NB4 (cell line): ENCODE measurements around the gene DZIP1.

Experiments
- DNase-seq: peaks from one replicate; pipeline ENCODE4 v3.0.0; 2010; ENCODE audit warnings: low read depth
- H3K4me3 ChIP-seq: one replicate; pipeline ENCODE4 v1.5.1; 2011; ENCODE audit warnings: mild to moderate bottlenecking, low read depth, low read length, moderate library complexity
- MYC ChIP-seq: IDR thresholded peaks from 2 replicates; pipeline ENCODE4 v1.6.1; 2011; ENCODE audit warnings: low read depth, low read length
- POLR2A ChIP-seq: IDR thresholded peaks from 2 replicates; pipeline ENCODE4 v1.6.1; 2011; ENCODE audit warnings: mild to moderate bottlenecking; ENCODE audit not compliant: insufficient read length; ENCODE audit errors: extremely low read depth
- TF ChIP-seq, protein P1 (sequence below): IDR thresholded peaks from one replicate; pipeline ENCODE4 v1.5.1; 2012; ENCODE audit warnings: low read depth, low read length
- TF ChIP-seq, protein P2 (sequence below): IDR thresholded peaks from 2 replicates; pipeline ENCODE4 v1.6.1; 2011; ENCODE audit warnings: low read depth, low read length

Gene DZIP1

DNA sequence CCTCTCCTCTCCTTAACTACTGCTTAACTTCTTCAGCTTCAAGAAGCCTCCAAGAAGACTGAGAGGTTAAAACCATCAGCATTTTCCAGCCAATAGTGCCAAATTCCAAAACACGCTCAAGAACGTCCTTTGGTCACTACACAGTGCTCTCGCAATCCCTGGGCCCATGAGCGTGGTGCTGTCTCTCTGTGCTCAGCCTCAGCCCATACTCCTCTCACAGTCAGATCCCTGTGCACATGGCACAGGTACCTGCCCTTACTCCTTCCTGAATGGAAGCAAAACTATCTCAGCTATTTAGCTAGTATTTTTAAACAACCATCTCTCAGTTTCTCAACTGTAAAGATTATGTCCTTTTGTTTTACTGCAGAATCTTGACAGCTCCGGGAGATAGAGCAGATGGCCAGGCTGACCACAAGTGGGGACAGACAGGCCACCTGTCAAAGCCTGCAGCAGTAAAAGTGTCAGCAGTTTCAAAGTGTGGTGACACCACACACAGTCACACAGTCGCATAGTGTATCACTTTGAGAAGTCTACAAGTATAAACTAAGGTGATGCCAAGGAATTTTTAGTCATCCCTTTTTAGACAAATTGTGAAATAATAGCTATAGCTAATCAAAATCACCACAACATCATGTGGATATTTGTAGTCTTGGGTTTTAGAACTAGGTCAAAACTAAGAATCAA lies 35.7 kb downstream of the DZIP1 start:
- H3K4me3 ChIP-seq: no peak overlapping the region
- TF ChIP-seq MYC (no peak), POLR2A (no peak)
- TF ChIP-seq, protein P1, sequence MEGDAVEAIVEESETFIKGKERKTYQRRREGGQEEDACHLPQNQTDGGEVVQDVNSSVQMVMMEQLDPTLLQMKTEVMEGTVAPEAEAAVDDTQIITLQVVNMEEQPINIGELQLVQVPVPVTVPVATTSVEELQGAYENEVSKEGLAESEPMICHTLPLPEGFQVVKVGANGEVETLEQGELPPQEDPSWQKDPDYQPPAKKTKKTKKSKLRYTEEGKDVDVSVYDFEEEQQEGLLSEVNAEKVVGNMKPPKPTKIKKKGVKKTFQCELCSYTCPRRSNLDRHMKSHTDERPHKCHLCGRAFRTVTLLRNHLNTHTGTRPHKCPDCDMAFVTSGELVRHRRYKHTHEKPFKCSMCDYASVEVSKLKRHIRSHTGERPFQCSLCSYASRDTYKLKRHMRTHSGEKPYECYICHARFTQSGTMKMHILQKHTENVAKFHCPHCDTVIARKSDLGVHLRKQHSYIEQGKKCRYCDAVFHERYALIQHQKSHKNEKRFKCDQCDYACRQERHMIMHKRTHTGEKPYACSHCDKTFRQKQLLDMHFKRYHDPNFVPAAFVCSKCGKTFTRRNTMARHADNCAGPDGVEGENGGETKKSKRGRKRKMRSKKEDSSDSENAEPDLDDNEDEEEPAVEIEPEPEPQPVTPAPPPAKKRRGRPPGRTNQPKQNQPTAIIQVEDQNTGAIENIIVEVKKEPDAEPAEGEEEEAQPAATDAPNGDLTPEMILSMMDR: no peak
- TF ChIP-seq, protein P2, sequence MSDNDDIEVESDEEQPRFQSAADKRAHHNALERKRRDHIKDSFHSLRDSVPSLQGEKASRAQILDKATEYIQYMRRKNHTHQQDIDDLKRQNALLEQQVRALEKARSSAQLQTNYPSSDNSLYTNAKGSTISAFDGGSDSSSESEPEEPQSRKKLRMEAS: no peak
- DNase-seq: no peak

DNA sequence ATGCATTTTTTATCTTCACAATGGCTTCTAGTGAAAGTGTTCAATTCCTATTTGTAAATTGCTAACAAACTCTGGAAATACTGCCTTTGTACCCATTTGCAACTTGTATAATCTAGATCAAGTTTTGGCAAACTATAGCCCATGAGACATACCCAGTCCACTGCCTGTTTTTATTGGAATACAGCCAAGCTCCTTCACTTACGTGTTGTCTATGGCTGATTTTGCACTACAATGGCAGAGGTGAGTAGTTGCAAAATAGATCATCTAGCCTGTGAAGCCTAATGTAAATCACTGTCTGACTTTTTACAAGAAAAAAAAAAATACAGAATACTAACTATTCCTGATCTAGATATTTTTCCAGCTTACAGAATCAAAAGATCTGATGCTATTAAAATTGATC lies 37.1 kb downstream of the DZIP1 start:
- no peak overlapping the region for H3K4me3 ChIP-seq
- TF ChIP-seq POLR2A: no peak
- TF ChIP-seq, protein P2: no peak
- no peak for TF ChIP-seq MYC
- DNase-seq: no peak

DNA sequence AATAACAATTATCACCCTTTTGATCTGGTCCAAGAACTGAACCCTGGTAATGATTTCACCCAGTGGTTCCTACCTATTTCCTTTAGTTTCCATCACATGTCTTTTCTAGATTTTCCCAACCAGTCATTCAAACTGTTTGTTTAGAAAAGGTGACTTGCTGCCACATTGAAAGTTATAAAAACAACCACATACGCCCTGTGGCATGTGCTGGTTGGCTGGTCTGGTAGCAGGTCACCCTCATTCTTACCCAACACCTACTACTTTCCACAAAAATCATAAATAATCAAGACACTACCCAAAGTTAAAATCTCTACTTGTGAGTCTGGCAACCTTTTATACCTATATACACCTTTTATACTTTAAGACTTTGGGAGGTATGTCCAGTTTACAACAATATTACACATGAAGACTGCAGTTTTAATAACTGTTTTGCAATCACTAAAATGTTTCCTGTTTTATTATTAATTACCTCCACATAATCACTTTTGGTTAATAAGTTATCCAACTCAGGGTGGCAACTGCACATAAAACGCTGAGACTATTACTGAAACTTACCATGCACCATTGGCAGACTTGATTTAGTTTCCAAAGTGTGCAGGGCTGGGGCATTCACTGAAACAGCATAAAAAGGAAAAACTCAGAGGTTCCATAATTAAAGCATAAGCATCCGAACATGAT lies 38.9 kb downstream of the DZIP1 start:
- TF ChIP-seq, protein P1: no peak
- TF ChIP-seq MYC (no peak), POLR2A (no peak)
- TF ChIP-seq, protein P2: no peak
- H3K4me3 ChIP-seq: no peak overlapping the region
- DNase-seq: no peak

DNA sequence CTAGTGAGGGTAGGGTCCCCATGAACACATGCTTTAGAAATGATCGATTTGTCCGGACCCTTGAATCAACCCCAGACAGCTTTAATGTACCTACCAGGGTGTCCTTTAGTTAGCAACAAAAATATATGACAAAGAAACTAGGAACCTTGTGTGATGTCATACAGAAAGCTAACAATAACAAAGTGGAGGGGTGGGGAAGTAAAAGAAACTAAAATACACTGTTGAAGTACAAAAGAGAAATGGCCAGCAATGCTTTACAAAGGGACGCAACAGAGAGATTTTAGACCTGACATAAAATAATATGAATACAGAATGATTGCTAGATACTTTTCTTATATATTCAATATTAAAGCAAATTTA lies 40.0 kb downstream of the DZIP1 start:
- TF ChIP-seq POLR2A (no peak), MYC (no peak)
- TF ChIP-seq, protein P2: no peak
- TF ChIP-seq, protein P1: no peak
- no peak for DNase-seq
- H3K4me3 ChIP-seq: no peak overlapping the region

DNA sequence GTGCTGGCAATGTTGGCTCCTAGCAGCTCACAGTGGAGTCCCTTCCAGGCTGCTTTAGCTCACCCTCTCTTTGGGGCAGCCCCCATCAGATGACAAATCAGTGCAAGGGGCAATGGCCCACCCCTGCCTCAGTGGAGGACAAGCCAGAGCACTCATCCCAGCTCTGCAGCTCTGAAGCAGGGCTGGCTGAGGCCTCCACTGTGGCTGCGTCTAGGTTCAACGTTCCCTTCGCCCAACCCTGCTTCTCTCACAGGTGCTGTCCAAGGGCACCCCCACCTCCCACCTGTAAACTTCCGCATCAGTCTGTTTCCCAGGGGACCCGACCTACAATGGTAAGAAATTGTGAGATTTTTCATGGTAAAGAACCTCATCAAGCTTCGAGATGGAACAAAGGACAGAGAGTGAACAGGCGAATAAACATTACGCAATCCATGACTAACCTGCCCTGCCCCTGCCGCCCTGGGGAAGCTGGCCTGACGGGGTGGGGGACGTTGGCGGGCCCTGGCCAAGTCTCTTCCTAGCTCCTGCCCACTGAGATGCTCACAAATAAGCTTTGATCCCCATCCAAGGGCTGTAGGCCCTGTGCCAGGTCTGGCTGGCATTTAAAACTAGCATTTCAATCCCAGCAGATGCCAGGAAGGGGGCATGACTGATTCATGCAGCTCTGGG lies 40.5 kb downstream of the DZIP1 start:
- H3K4me3 ChIP-seq: no peak overlapping the region
- DNase-seq: peak; percentile 45

More for the DNA sequence above, 40.5 kb downstream of the DZIP1 start:
- TF ChIP-seq, protein P2: no peak
- TF ChIP-seq POLR2A (no peak), MYC (no peak)
- TF ChIP-seq, protein P1: no peak
